ENCODE results near the gene GRM8.

GRCh38 chr7:127152423-127152822 lies 100.3 kb downstream of the GRM8 start:
- TF ChIP-seq CTCF (conservative IDR thresholded peaks at IDR 0.05) (no peak), ZFX (IDR thresholded peaks at IDR 0.05) (no peak)
